ENCODE measurements around the gene NRP1. TPM values are rescaled to one million over a fixed set of nuclear protein-coding genes. Genes with fewer than 3 reads are reported as not detected.

Gene NRP1
- total RNA-seq, 1 experiment from 2014 or later: 555 TPM

- ChIA-PET POLR2A (ENCODE audit: unreplicated experiment) (interaction anchor here (0.6 to 1.0 kb wide), 2 partner anchors 16 to 162 kb away, joined by 4 read pairs; no protein-coding TSS in a partner anchor), CTCF (no interaction called here)
- DNase-seq: peak; percentile 97
- peak overlapping the region; percentile 49 for H3K4me3 ChIP-seq (ENCODE audit: low read length)
- no peaks in the 10 kb centered on the region for H3K36me3 ChIP-seq (ENCODE audit: low read depth, low read length)
- H3K27ac ChIP-seq (ENCODE audit: low read length): peak overlapping the region; percentile 75
- peak overlapping the region; percentile 54 for H2AFZ ChIP-seq (ENCODE audit: low read length)
- no peaks in the 10 kb centered on the region for H3K27me3 ChIP-seq (ENCODE audit: low read length)
- no peaks in the 10 kb centered on the region for H4K20me1 ChIP-seq (ENCODE audit: low read length)
- peak overlapping the region; percentile 32 for H3K9ac ChIP-seq (ENCODE audit: low read length)
- H3K79me2 ChIP-seq (ENCODE audit: low read length): no peaks in the 10 kb centered on the region
- H3F3A ChIP-seq (ENCODE audit: low read length, unreplicated experiment): peaks cover 8% of the 10 kb centered on the region
- H3K9me2 ChIP-seq (replicated peaks; ENCODE audit: low read length): 0 out of 2 replicates have a peak, but pooled peaks cover 3% of the 10 kb centered on the region
- H3K4me1 ChIP-seq (ENCODE audit: insufficient read depth, low read length): peaks cover 23% of the 10 kb centered on the region
- ATAC-seq: peak; percentile 89
- TF ChIP-seq EZH2phosphoT487 (IDR thresholded peaks at IDR 0.05; ENCODE audit: borderline replicate concordance, low read length): no peak
- TF ChIP-seq EZH2 (IDR thresholded peaks at IDR 0.05; ENCODE audit: low read length, unreplicated experiment): no peak
- no peak for TF ChIP-seq CTCF (conservative IDR thresholded peaks at IDR 0.05; ENCODE audit: low read depth, low read length)
- H3K4me2 ChIP-seq (ENCODE audit: low read length): peak overlapping the region; percentile 72
- BruUV-seq (replicated peaks): TSS peak; percentile 78
- H3K9me3 ChIP-seq (ENCODE audit: low read length): 0 out of 2 replicates have a peak, but pooled peaks cover 9% of the 10 kb centered on the region
- intact Hi-C loops (cut with micrococcal nuclease): loop anchor here (1.0 kb wide), 2 partner anchors 11 to 41 kb away; no protein-coding TSS in a partner anchor
These were observed 42.6 kb upstream of the NRP1 start for GRCh38 chr10:33376976-33377657.

- POLR2A ChIA-PET (ENCODE audit: unreplicated experiment): interaction anchor here (0.6 to 1.0 kb wide), 4 partner anchors 15 to 314 kb away, joined by 3 to 4 read pairs (median 4); partner anchors contain the start of gene NRP1
- no TSS peak for BruUV-seq (replicated peaks)
- H3K27ac ChIP-seq (ENCODE audit: low read length): peak overlapping the region; percentile 75
These were observed 42.0 kb upstream of the NRP1 start for GRCh38 chr10:33376476-33376875.

More at GRCh38 chr10:33376476-33376875, 42.0 kb upstream of the NRP1 start:
- peak overlapping the region; percentile 54 for H2AFZ ChIP-seq (ENCODE audit: low read length)
- peaks cover 23% of the 10 kb centered on the region for H3K4me1 ChIP-seq (ENCODE audit: insufficient read depth, low read length)
- CTCF ChIA-PET: no interaction called here
- 0 out of 2 replicates have a peak, but pooled peaks cover 11% of the 10 kb centered on the region for H3K9me3 ChIP-seq (ENCODE audit: low read length)
- no peak for DNase-seq
- TF ChIP-seq CTCF (conservative IDR thresholded peaks at IDR 0.05; ENCODE audit: low read depth, low read length) (no peak), EZH2 (IDR thresholded peaks at IDR 0.05; ENCODE audit: low read length, unreplicated experiment) (no peak)
- H4K20me1 ChIP-seq (ENCODE audit: low read length): no peaks in the 10 kb centered on the region
- H3K27me3 ChIP-seq (ENCODE audit: low read length): no peaks in the 10 kb centered on the region
- H3K4me2 ChIP-seq (ENCODE audit: low read length): peak overlapping the region; percentile 72
- 0 out of 2 replicates have a peak, but pooled peaks cover 3% of the 10 kb centered on the region for H3K9me2 ChIP-seq (replicated peaks; ENCODE audit: low read length)
- peak overlapping the region; percentile 49; the same call in 1 of the 2 replicates for H3K4me3 ChIP-seq (ENCODE audit: low read length)
- peaks cover 8% of the 10 kb centered on the region for H3F3A ChIP-seq (ENCODE audit: low read length, unreplicated experiment)
- no peak for ATAC-seq
- no peaks in the 10 kb centered on the region for H3K79me2 ChIP-seq (ENCODE audit: low read length)
- intact Hi-C loops (cut with micrococcal nuclease): no loop called here
- peak overlapping the region; percentile 32; the same call in 1 of the 2 replicates for H3K9ac ChIP-seq (ENCODE audit: low read length)
- H3K36me3 ChIP-seq (ENCODE audit: low read depth, low read length): no peaks in the 10 kb centered on the region

Data from PC-3 (cell line).